MCF 10A (cell line): ENCODE measurements around the gene CENATAC. TPM values are rescaled to one million over a fixed set of nuclear protein-coding genes. Genes with fewer than 3 reads are reported as not detected.

ENCODE experiments used
- BruUV-seq: library from RNA; stranded (reverse); fragments of 400-500 nt; replicated peaks from 2 replicates; lab custom pipeline; 2021; lab: Mats Ljungman, UMichigan
- CTCF ChIA-PET: fragments of 300-600 bp; sonication (Branson Sonifier 250); formaldehyde crosslinking; extraction: SDS; loops from one replicate; lab custom pipeline; 2021; ENCODE audit warnings: antibody characterized with exemption, inconsistent platforms; lab: Yijun Ruan, JAX
- POLR2A ChIA-PET: fragments of 300-600, 350-650 bp; sonication (Branson Sonifier 250); formaldehyde crosslinking; extraction: SDS; loops from one replicate; lab custom pipeline; 2020; ENCODE audit warnings: antibody characterized with exemption, inconsistent platforms; lab: Yijun Ruan, JAX
- DNase-seq: peaks from one replicate; pipeline ENCODE4 v3.0.0-alpha.2; 2018; ENCODE audit not compliant: unreplicated experiment
- H3K27ac Mint-ChIP-seq: one replicate; pipeline ENCODE4 v1.8.0; 2022; ENCODE audit warnings: mild to moderate bottlenecking, low read depth, mixed read lengths; ENCODE audit not compliant: unreplicated experiment
- H3K27me3 Mint-ChIP-seq: one replicate; pipeline ENCODE4 v1.8.0; 2022; ENCODE audit warnings: mixed read lengths; ENCODE audit not compliant: insufficient read depth, unreplicated experiment
- H3K36me3 Mint-ChIP-seq: one replicate; pipeline ENCODE4 v1.8.0; 2022; ENCODE audit warnings: mild to moderate bottlenecking, moderate library complexity, mixed read lengths; ENCODE audit not compliant: insufficient read depth, unreplicated experiment
- H3K4me1 Mint-ChIP-seq: one replicate; pipeline ENCODE4 v1.8.0; 2022; ENCODE audit warnings: mixed read lengths; ENCODE audit not compliant: insufficient read depth, unreplicated experiment
- H3K4me3 Mint-ChIP-seq: one replicate; pipeline ENCODE4 v1.8.0; 2022; ENCODE audit warnings: mild to moderate bottlenecking, moderate library complexity, mixed read lengths; ENCODE audit not compliant: unreplicated experiment
- H3K9me3 Mint-ChIP-seq: one replicate; pipeline ENCODE4 v1.8.0; 2022; ENCODE audit warnings: mixed read lengths; ENCODE audit not compliant: unreplicated experiment
- intact Hi-C: fragments of 100-400 bp; cut with micrococcal nuclease; formaldehyde crosslinking; loops from 2 replicates; pipeline ENCODE4 v1.14.1; 2022
- total RNA-seq: library from RNA; stranded (reverse); gene quantifications from 2 replicates; pipeline ENCODE4 v1.2.3, GENCODE V29; 2022
- TF ChIP-seq, protein P1 (sequence below): fragments of 200-600 bp; IDR thresholded peaks from one replicate; pipeline ENCODE4 v1.8.0; 2022; ENCODE audit warnings: antibody characterized with exemption, mild to moderate bottlenecking; ENCODE audit not compliant: unreplicated experiment

CENATAC gene
- total RNA-seq, 1 experiment from 2014 or later: 49.0 TPM

DNA sequence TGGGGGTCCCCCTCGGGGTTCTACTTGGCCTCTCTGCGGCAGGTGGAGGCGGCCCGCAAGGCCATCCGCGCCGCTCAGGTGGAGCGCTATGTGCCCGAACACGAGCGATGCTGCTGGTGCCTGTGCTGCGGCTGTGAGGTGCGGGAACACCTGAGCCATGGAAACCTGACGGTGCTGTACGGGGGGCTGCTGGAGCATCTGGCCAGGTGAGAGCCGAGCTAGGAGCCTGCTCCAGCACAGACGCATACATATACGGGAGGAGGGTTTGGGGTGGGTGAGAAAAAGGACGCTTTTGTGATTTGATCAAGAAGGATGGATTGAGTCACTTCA is 415 bp downstream of the CENATAC start:
- TSS peak; percentile 61 for BruUV-seq
- no peaks in the 10 kb centered on the region for H3K27me3 Mint-ChIP-seq
- TF ChIP-seq, protein P1, sequence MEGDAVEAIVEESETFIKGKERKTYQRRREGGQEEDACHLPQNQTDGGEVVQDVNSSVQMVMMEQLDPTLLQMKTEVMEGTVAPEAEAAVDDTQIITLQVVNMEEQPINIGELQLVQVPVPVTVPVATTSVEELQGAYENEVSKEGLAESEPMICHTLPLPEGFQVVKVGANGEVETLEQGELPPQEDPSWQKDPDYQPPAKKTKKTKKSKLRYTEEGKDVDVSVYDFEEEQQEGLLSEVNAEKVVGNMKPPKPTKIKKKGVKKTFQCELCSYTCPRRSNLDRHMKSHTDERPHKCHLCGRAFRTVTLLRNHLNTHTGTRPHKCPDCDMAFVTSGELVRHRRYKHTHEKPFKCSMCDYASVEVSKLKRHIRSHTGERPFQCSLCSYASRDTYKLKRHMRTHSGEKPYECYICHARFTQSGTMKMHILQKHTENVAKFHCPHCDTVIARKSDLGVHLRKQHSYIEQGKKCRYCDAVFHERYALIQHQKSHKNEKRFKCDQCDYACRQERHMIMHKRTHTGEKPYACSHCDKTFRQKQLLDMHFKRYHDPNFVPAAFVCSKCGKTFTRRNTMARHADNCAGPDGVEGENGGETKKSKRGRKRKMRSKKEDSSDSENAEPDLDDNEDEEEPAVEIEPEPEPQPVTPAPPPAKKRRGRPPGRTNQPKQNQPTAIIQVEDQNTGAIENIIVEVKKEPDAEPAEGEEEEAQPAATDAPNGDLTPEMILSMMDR: no peak
- DNase-seq: no peak
- peaks cover 44% of the 10 kb centered on the region for H3K36me3 Mint-ChIP-seq
- H3K4me1 Mint-ChIP-seq: peaks cover 5% of the 10 kb centered on the region
- no peaks in the 10 kb centered on the region for H3K9me3 Mint-ChIP-seq
- peak overlapping the region; percentile 95 for H3K4me3 Mint-ChIP-seq
- ChIA-PET CTCF (interaction anchor here (0.8 to 2.4 kb wide), 4 partner anchors 10 to 68 kb away, joined by 3 to 10 read pairs (median 6); no protein-coding TSS in a partner anchor), POLR2A (interaction anchor here (0.6 to 14.9 kb wide), 17 partner anchors 10 to 415 kb away, joined by 3 to 286 read pairs (median 4); partner anchors contain the start of genes CBL, DDX6, RPS25 and TRAPPC4)
- intact Hi-C loops: no loop called here
- peak overlapping the region; percentile 70 for H3K27ac Mint-ChIP-seq

GRCh38 chr11:118998822-118999221 is 884 bp downstream of the CENATAC start:
- TSS peak; percentile 46 for BruUV-seq
- DNase-seq: peak; percentile 77
- ChIA-PET CTCF (interaction anchor here (0.7 to 2.4 kb wide), 4 partner anchors 10 to 27 kb away, joined by 3 to 10 read pairs (median 4); no protein-coding TSS in a partner anchor), POLR2A (interaction anchor here (0.6 to 14.9 kb wide), 19 partner anchors 10 to 415 kb away, joined by 3 to 286 read pairs (median 3); partner anchors contain the start of genes CBL, DDX6, RPS25 and TRAPPC4)
- H3K36me3 Mint-ChIP-seq: peaks cover 49% of the 10 kb centered on the region
- no peaks in the 10 kb centered on the region for H3K27me3 Mint-ChIP-seq
- TF ChIP-seq, protein P1: no peak
- H3K27ac Mint-ChIP-seq: peak overlapping the region; percentile 70
- H3K4me3 Mint-ChIP-seq: peak overlapping the region; percentile 95
- no peaks in the 10 kb centered on the region for H3K9me3 Mint-ChIP-seq
- intact Hi-C loops: no loop called here
- peaks cover 5% of the 10 kb centered on the region for H3K4me1 Mint-ChIP-seq

- no peak for DNase-seq
- Mint-ChIP-seq H3K27ac (no peak overlapping the region), H3K27me3 (no peaks in the 10 kb centered on the region)
These were observed 3.0 kb downstream of the CENATAC start for GRCh38 chr11:119000906-119001305.

GRCh38 chr11:119006656-119007055 is 8.7 kb downstream of the CENATAC start:
- no peaks in the 10 kb centered on the region for H3K9me3 Mint-ChIP-seq
- DNase-seq: no peak
- no peak overlapping the region for H3K4me3 Mint-ChIP-seq
- TF ChIP-seq, protein P1: no peak
- no peaks in the 10 kb centered on the region for H3K4me1 Mint-ChIP-seq
- ChIA-PET CTCF (no interaction called here), POLR2A (interaction anchor here (14.9 to 15.1 kb wide), 2 partner anchors 6 to 7 kb away, joined by 286 read pairs; partner anchors contain the start of genes CENATAC, RPS25 and TRAPPC4)
- H3K27me3 Mint-ChIP-seq: no peaks in the 10 kb centered on the region
- intact Hi-C loops: no loop called here
- peaks cover 84% of the 10 kb centered on the region for H3K36me3 Mint-ChIP-seq
- H3K27ac Mint-ChIP-seq: no peak overlapping the region
- BruUV-seq: no TSS peak

More at GRCh38 chr11:119000906-119001305, 3.0 kb downstream of the CENATAC start:
- peaks cover 5% of the 10 kb centered on the region for H3K4me1 Mint-ChIP-seq
- no peaks in the 10 kb centered on the region for H3K9me3 Mint-ChIP-seq
- H3K36me3 Mint-ChIP-seq: peaks cover 70% of the 10 kb centered on the region
- ChIA-PET POLR2A (interaction anchor here (0.7 to 14.9 kb wide), 3 partner anchors 13 to 94 kb away, joined by 4 to 286 read pairs (median 4); partner anchors contain the start of genes RPS25 and TRAPPC4), CTCF (interaction anchor here (1.0 to 2.4 kb wide), 3 partner anchors 12 to 24 kb away, joined by 3 to 10 read pairs (median 3); no protein-coding TSS in a partner anchor)
- H3K4me3 Mint-ChIP-seq: no peak overlapping the region
- TF ChIP-seq, protein P1: no peak
- intact Hi-C loops: no loop called here
- BruUV-seq: no TSS peak
